Esophagus squamous epithelium (tissue), 5 donors: ENCODE results near the gene LMNTD1. TPM values are rescaled to one million over a fixed set of nuclear protein-coding genes. Genes with fewer than 3 reads are reported as not detected.

Experiments
- DNase-seq: peaks from one replicate; lab custom pipeline; 2025; lab: John Stamatoyannopoulos, UW
- H3K27ac ChIP-seq, 4 donors: fragments of 200-600 bp; sonication (generic); one replicate each; pipeline ENCODE4 v1.5.1; 2016 to 2019; ENCODE audit warnings: mild to moderate bottlenecking in 1 of 4
- H3K27me3 ChIP-seq, 4 donors: fragments of 200-600 bp; sonication (generic); 1 replicate in 3 of 4; 2 replicates in 1 of 4; pipeline versions ENCODE4 v1.5.1 to v1.6.0; 2017 to 2021; ENCODE audit warnings: antibody characterized with exemption in 1 of 4
- H3K36me3 ChIP-seq, 3 donors: fragments of 200-600 bp; sonication (generic); one replicate each; pipeline ENCODE4 v1.5.1; 2016 to 2019
- H3K4me1 ChIP-seq, 3 donors: fragments of 200-600 bp; sonication (generic); one replicate each; pipeline ENCODE4 v1.5.1; 2017 to 2019
- H3K4me3 ChIP-seq, 4 donors: fragments of 200-600 bp; sonication (generic); 1 replicate in 3 of 4; 2 replicates in 1 of 4; pipeline ENCODE4 v1.5.1; 2016 to 2019; ENCODE audit warnings: mild to moderate bottlenecking in 2 of 4, moderate library complexity in 1 of 4
- H3K9me3 ChIP-seq, 3 donors: fragments of 200-600 bp; sonication (generic); one replicate each; pipeline ENCODE4 v1.5.1; 2016 to 2019
- POLR2A ChIP-seq, 4 donors: fragments of 450-650 bp; IDR thresholded peaks; one replicate each; pipeline ENCODE4 v1.6.1; 2017; ENCODE audit warnings: antibody characterized with exemption in 4 of 4, mild to moderate bottlenecking in 4 of 4, moderate library complexity in 3 of 4
- WGBS, 2 donors: methylation state at CpG; one replicate each; pipeline ENCODE4 v1.1.5; 2018; 5-methylcytosine and 5-hydroxymethylcytosine counted together
- intact Hi-C: fragments of 100-400 bp; cut with DNase I; formaldehyde crosslinking; loops from one replicate; pipeline ENCODE4 v1.15.0; 2022
- total RNA-seq, 4 donors: library from RNA; depleted of rRNA; stranded (reverse); fragments of >200 nt; gene quantifications; one replicate each; pipeline ENCODE4 v1.1.0, GENCODE V29; 2016
- TF ChIP-seq, protein P1 (sequence below), 6 experiments: fragments of 450-650 bp in 4 of 6; fragments of 200-600 bp in 2 of 6; sonication (generic) in 2 of 6; IDR thresholded peaks; one replicate each; pipeline ENCODE4 v1.5.1; 2016 to 2019; ENCODE audit warnings: antibody characterized with exemption in 6 of 6, mild to moderate bottlenecking in 4 of 6, moderate library complexity in 4 of 6
- donor health status: DM: yes; HTN: yes; CAD: no.

Gene LMNTD1
- total RNA-seq, 4 donors from 2014 or later = not detected

DNA sequence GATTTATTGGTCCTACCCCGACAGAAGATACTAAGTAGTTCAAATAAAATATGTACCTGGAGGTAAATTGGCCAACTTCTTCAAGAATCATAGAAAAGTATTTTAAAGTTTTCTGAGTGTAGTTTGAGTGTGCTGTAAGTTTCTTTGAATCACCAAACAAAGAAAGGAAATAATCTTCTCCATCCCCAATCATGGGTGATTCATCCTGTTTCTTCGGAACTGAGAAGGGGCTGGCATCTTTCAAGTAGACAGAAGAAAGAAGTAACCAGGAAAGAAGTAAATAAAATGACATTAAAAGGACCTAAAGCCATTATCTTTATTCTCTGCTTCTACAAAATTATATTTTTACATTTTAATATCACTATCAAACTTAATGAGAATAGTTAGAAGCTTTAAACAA lies 6.8 kb downstream of the LMNTD1 start:
- H3K9me3 ChIP-seq = no peaks in the 10 kb centered on the region
- no peaks in the 10 kb centered on the region for H3K4me1 ChIP-seq
- no peaks in the 10 kb centered on the region for H3K27me3 ChIP-seq
- no peak for DNase-seq
- H3K4me3 ChIP-seq = no peak overlapping the region
- 51 to 62% methylated on average over 2 of the region's 2 CpGs for WGBS, 2 donors
- intact Hi-C loops = no loop called here
- no peaks in the 10 kb centered on the region for H3K36me3 ChIP-seq
- TF ChIP-seq, protein P1, sequence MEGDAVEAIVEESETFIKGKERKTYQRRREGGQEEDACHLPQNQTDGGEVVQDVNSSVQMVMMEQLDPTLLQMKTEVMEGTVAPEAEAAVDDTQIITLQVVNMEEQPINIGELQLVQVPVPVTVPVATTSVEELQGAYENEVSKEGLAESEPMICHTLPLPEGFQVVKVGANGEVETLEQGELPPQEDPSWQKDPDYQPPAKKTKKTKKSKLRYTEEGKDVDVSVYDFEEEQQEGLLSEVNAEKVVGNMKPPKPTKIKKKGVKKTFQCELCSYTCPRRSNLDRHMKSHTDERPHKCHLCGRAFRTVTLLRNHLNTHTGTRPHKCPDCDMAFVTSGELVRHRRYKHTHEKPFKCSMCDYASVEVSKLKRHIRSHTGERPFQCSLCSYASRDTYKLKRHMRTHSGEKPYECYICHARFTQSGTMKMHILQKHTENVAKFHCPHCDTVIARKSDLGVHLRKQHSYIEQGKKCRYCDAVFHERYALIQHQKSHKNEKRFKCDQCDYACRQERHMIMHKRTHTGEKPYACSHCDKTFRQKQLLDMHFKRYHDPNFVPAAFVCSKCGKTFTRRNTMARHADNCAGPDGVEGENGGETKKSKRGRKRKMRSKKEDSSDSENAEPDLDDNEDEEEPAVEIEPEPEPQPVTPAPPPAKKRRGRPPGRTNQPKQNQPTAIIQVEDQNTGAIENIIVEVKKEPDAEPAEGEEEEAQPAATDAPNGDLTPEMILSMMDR (IDR thresholded peaks at IDR 0.05) = no peak
- no peak for TF ChIP-seq POLR2A (IDR thresholded peaks at IDR 0.05)
- H3K27ac ChIP-seq = no peak overlapping the region

DNA sequence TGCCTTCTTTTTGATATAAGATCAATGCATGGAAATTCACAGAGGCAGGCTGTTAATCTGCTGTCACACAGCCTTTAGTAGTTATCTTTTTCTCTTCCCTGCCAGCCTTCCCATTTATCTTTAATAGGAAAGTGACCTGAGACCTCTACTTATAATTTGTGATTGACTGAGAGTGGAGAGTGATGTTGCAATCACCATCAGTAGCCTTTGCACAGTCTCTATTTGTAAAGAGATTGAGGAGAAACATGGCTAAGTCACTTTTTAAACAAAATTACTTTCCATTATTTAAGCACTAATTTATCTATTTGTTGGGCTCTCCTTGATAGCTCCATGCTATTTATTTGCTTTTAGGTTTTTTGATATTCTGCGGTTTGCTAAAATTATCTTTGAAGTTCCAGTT lies 19.9 kb downstream of the LMNTD1 start:
- TF ChIP-seq, protein P1 (IDR thresholded peaks at IDR 0.05) = no peak
- TF ChIP-seq POLR2A (IDR thresholded peaks at IDR 0.05) = no peak
- intact Hi-C loops = no loop called here

DNA sequence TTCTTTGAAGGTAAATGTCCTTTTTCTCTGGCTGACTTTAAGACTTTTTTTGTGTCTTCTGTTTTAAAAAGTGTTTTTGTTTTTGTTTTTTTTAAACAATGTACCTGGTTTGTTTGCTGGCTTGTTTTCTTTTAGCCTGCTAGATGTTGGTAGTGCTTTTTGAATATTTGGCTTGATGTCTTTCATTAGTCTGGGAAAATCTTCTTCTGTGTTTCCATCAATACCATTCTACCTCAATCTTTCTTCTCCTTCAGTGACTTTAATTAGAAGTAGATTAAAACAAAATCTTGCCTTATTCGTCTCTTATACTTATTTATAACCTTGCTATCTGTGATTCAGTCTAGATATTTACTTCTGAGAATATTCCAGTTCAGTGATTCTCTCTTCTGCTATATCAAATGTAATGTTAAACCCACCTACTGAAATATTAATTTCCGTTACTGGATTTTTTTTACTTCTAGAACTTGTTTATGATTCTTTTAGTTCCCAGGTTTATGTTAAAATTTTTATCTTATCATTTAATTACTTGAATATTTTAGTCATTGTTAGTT lies 21.5 kb downstream of the LMNTD1 start:
- H3K9me3 ChIP-seq = no peaks in the 10 kb centered on the region
- H3K4me1 ChIP-seq = no peaks in the 10 kb centered on the region
- no peaks in the 10 kb centered on the region for H3K36me3 ChIP-seq
- H3K27ac ChIP-seq = no peak overlapping the region
- intact Hi-C loops = no loop called here
- 44 to 50% methylated on average over 2 of the region's 2 CpGs for whole genome bisulfite sequencing, 2 donors
- TF ChIP-seq POLR2A (IDR thresholded peaks at IDR 0.05) = no peak
- TF ChIP-seq, protein P1 (IDR thresholded peaks at IDR 0.05) = no peak
- DNase-seq = no peak
- no peak overlapping the region for H3K4me3 ChIP-seq
- H3K27me3 ChIP-seq = no peaks in the 10 kb centered on the region

More for the DNA sequence above, 19.9 kb downstream of the LMNTD1 start:
- no peak for DNase-seq
- Histone ChIP-seq H3K27ac (no peak overlapping the region), H3K27me3 (no peaks in the 10 kb centered on the region), H3K4me1 (no peaks in the 10 kb centered on the region), H3K4me3 (no peak overlapping the region), H3K9me3 (no peaks in the 10 kb centered on the region), H3K36me3 (no peaks in the 10 kb centered on the region)
- 88 to 90% methylated on average over 1 of the region's 1 CpG for WGBS, 2 donors

DNA sequence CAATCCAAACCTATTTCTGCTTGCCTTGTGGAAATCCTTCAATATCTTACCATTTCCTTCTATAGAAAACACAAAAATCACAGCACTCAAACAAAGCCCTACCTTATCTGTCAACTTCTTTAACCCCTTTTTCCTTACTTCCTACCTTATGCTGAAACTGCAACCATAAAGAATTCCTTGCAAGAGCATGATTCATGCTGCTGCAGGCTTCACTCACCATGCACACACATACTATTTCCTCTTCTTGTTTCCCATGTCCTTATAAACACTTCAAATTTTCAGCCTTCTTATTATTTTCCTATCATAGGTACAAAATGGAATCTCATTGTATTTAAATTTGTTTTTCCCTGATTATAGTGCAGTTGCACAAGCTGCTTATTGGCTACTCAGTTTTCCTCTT lies 23.3 kb downstream of the LMNTD1 start:
- no peak overlapping the region for H3K4me3 ChIP-seq
- TF ChIP-seq POLR2A (IDR thresholded peaks at IDR 0.05) = no peak
- TF ChIP-seq, protein P1 (IDR thresholded peaks at IDR 0.05) = no peak
- DNase-seq = no peak
- intact Hi-C loops = no loop called here
- no peaks in the 10 kb centered on the region for H3K9me3 ChIP-seq
- no peaks in the 10 kb centered on the region for H3K27me3 ChIP-seq
- no peaks in the 10 kb centered on the region for H3K36me3 ChIP-seq
- no peaks in the 10 kb centered on the region for H3K4me1 ChIP-seq
- H3K27ac ChIP-seq = no peak overlapping the region

DNA sequence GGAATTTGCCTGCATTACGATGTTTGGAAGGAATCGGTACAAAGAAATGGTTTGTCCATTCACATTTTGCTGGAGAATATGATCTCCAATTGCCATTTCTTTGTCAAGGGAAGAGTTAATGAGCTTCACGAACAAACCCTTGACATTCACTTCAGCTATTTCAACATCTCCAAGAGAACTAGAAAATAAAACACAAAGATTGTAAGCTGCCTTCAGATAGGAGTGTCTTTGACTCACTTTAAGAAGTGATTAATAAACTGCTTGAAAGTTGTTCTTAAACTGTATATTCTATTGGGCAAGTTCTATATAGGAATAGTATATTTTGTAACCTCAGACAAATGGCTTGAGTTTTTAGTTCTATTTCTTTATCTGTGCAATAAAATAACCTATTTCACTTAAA lies 26.3 kb downstream of the LMNTD1 start:
- TF ChIP-seq, protein P1 (IDR thresholded peaks at IDR 0.05) = no peak
- no peak for TF ChIP-seq POLR2A (IDR thresholded peaks at IDR 0.05)
- intact Hi-C loops = no loop called here
- H3K4me3 ChIP-seq = no peak overlapping the region
- no peaks in the 10 kb centered on the region for H3K27me3 ChIP-seq
- no peak for DNase-seq
- H3K27ac ChIP-seq = no peak overlapping the region
- no peaks in the 10 kb centered on the region for H3K36me3 ChIP-seq
- H3K9me3 ChIP-seq = no peaks in the 10 kb centered on the region
- 60 to 72% methylated on average over 3 of the region's 3 CpGs for WGBS, 2 donors
- H3K4me1 ChIP-seq = no peaks in the 10 kb centered on the region
